ENCODE results near the gene DDX19B. TPM values are rescaled to one million over a fixed set of nuclear protein-coding genes. Genes with fewer than 3 reads are reported as not detected.
A peak's percentile ranks its signal among the peaks of the same experiment; 100 is the strongest.

DDX19B gene
- total and polyA plus RNA-seq, 9 of the 15 experiments (the other 6 are each of a cell fraction or from before 2014, with no cell fraction given) = 7.0 to 32.9 (median 19.3) TPM

GRCh38 chr16:70375636-70376611 is 76.9 kb downstream of the DDX19B start (continued):
- TF ChIP-seq E2F8 (IDR thresholded peaks at IDR 0.05; ENCODE audit: low read depth, partially characterized antibody) = peak; percentile 24
- 0 out of 2 replicates have a peak, but pooled peaks have one; percentile 31 for TF ChIP-seq ZNF445 (CRISPR knock-in tag; IDR thresholded peaks at IDR 0.05; ENCODE audit: low read depth)
- peak; percentile 86 for TF ChIP-seq THRB (CRISPR knock-in tag; conservative IDR thresholded peaks at IDR 0.05)
- TF ChIP-seq SMC3 (conservative IDR thresholded peaks at IDR 0.05; ENCODE audit: insufficient read depth, low read depth, low read length) = no peak
- peak; percentile 19; the same call in 1 of the 2 replicates for TF ChIP-seq POLR2AphosphoS5 (IDR thresholded peaks at IDR 0.05; ENCODE audit: control insufficient read depth, insufficient read depth, low read depth, low read length)
- TF ChIP-seq, protein P1, sequence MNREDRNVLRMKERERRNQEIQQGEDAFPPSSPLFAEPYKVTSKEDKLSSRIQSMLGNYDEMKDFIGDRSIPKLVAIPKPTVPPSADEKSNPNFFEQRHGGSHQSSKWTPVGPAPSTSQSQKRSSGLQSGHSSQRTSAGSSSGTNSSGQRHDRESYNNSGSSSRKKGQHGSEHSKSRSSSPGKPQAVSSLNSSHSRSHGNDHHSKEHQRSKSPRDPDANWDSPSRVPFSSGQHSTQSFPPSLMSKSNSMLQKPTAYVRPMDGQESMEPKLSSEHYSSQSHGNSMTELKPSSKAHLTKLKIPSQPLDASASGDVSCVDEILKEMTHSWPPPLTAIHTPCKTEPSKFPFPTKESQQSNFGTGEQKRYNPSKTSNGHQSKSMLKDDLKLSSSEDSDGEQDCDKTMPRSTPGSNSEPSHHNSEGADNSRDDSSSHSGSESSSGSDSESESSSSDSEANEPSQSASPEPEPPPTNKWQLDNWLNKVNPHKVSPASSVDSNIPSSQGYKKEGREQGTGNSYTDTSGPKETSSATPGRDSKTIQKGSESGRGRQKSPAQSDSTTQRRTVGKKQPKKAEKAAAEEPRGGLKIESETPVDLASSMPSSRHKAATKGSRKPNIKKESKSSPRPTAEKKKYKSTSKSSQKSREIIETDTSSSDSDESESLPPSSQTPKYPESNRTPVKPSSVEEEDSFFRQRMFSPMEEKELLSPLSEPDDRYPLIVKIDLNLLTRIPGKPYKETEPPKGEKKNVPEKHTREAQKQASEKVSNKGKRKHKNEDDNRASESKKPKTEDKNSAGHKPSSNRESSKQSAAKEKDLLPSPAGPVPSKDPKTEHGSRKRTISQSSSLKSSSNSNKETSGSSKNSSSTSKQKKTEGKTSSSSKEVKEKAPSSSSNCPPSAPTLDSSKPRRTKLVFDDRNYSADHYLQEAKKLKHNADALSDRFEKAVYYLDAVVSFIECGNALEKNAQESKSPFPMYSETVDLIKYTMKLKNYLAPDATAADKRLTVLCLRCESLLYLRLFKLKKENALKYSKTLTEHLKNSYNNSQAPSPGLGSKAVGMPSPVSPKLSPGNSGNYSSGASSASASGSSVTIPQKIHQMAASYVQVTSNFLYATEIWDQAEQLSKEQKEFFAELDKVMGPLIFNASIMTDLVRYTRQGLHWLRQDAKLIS (CRISPR knock-in tag; IDR thresholded peaks at IDR 0.05) = 0 out of 2 replicates have a peak, but pooled peaks have one; percentile 70
- no peak; the same call in 1 of the 2 replicates for TF ChIP-seq RFX7 (CRISPR knock-in tag; IDR thresholded peaks at IDR 0.05)
- no peak for TF ChIP-seq ZNF253 (CRISPR knock-in tag; conservative IDR thresholded peaks at IDR 0.05)
- peak; percentile 72 for TF ChIP-seq POLR2B (IDR thresholded peaks at IDR 0.05; ENCODE audit: low read depth, partially characterized antibody)
- TF ChIP-seq JUNB (CRISPR knock-in tag; conservative IDR thresholded peaks at IDR 0.05) = 0 out of 2 replicates have a peak, but pooled peaks have one; percentile 7

All from K562 (cell line).